ENCODE data around the gene OSM.
"Not testable (repeated sequence)": the region's sequence is repeated elsewhere in the genome, so short reads cannot be mapped to it uniquely, and the experiment has no call there.

OSM gene

GRCh38 chr22:30222321-30222720 lies 44.3 kb downstream of the OSM start:
- DNase-seq = no peak

GRCh38 chr22:30221121-30221992 lies 45.3 kb downstream of the OSM start:
- DNase-seq = peak; percentile 67

- no peak for DNase-seq
These were observed 46.2 kb downstream of the OSM start for GRCh38 chr22:30220338-30221012.

- DNase-seq = no peak
These were observed 46.9 kb downstream of the OSM start for GRCh38 chr22:30219668-30220278.

GRCh38 chr22:30219049-30219654 lies 47.5 kb downstream of the OSM start:
- no peak for DNase-seq

- DNase-seq = no peak
These were observed 48.7 kb downstream of the OSM start for GRCh38 chr22:30217698-30218560.

- no peak for DNase-seq
These were observed 49.9 kb downstream of the OSM start for GRCh38 chr22:30216710-30217109.

- DNase-seq = not testable (repeated sequence)
These were observed 50.4 kb downstream of the OSM start for GRCh38 chr22:30216272-30216671.

GRCh38 chr22:30214703-30215407 lies 51.8 kb downstream of the OSM start:
- DNase-seq = no peak

GRCh38 chr22:30212996-30213441 lies 53.6 kb downstream of the OSM start:
- no peak for DNase-seq

Data from CD4-positive, alpha-beta T cell treated with Interferon gamma for 1 hour (primary cell).